ENCODE data around the gene AMT.

DNA sequence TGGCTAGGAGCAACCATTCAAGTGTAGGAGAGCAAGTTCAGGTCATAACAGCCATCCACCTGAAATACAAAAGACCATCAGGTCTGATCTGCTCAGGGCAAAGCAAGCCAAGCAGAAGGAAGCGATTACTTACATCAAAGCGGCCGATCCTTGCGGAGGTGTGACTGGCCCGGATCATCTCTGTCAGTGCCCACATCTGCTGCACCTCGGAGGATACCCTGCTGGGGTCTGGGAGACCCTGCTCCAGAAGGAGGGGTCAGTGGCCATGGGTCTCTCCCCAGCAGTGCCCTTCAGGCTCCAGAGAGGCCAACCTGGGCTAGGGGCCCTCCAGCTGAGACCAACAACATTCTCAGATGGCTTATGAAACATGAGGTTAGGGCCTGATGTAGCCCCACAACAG, 2.5 kb upstream of the AMT start:
- TF ChIP-seq, protein P1, sequence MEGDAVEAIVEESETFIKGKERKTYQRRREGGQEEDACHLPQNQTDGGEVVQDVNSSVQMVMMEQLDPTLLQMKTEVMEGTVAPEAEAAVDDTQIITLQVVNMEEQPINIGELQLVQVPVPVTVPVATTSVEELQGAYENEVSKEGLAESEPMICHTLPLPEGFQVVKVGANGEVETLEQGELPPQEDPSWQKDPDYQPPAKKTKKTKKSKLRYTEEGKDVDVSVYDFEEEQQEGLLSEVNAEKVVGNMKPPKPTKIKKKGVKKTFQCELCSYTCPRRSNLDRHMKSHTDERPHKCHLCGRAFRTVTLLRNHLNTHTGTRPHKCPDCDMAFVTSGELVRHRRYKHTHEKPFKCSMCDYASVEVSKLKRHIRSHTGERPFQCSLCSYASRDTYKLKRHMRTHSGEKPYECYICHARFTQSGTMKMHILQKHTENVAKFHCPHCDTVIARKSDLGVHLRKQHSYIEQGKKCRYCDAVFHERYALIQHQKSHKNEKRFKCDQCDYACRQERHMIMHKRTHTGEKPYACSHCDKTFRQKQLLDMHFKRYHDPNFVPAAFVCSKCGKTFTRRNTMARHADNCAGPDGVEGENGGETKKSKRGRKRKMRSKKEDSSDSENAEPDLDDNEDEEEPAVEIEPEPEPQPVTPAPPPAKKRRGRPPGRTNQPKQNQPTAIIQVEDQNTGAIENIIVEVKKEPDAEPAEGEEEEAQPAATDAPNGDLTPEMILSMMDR (optimal IDR thresholded peaks at IDR 0.05 in 1 of 3, IDR thresholded peaks at IDR 0.05 in 1 of 3, conservative IDR thresholded peaks at IDR 0.05 in 1 of 3; ENCODE audit: extremely low read depth in 1 of 3, insufficient read depth in 2 of 3, low read length in 3 of 3): no peak
- TF ChIP-seq EZH2 (IDR thresholded peaks at IDR 0.05; ENCODE audit: low read length): no peak

All from keratinocyte (primary cell).